Lower leg skin (tissue), 3 donors: ENCODE results near the gene PLEKHA4.

Experiments
- CTCF ChIP-seq, 3 donors: fragments of 450-650 bp; IDR thresholded peaks; one replicate each; pipeline ENCODE4 v1.5.1; 2016; ENCODE audit warnings: antibody characterized with exemption in 3 of 3, mild to moderate bottlenecking in 3 of 3, moderate library complexity in 2 of 3
- POLR2A ChIP-seq, 2 donors: fragments of 450-650 bp; IDR thresholded peaks; one replicate each; pipeline ENCODE4 v1.6.1; 2016 to 2017; ENCODE audit warnings: antibody characterized with exemption in 2 of 2, mild to moderate bottlenecking in 1 of 2, moderate library complexity in 1 of 2

DNA sequence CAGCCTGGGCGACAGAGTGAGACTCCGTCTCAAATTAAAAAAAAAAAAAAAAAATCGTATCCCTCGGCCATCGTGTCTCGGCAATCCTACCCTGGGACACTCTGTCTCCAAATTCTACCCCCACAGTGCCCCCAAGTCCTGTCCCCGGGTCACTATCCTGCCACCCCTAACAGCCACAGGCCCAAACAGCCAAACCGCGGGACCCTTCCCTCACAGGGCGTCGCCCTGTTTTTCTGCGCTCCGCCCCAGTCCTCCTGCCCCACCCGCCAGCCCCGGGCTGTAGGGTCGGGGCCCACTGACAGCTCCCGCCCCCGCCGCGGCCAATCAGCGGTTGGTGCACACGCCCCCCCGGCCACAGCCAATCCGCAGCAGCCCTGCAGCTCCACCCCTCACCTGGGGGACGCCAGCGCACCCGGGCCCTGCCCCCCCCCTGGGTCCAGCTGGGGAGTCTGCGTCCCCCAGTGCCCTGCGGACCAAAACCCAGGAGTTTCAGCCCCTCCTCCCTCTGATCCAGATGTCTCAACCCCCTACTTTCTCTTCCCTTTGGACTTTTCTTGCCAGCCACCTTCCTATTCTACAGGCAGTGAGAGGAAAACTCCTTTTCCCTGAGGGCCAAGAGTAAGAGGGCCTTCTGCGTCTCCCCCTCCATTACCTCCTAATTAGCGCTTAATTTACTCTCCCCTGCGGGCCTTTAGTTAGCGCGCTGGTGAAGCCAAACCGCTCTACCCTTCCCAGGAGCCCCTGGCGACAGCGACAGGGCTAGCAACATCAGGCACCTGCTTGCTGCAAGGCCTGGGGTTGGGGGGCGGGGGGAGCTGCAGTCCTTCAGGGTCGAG, 56.1 kb downstream of the PLEKHA4 start:
- TF ChIP-seq CTCF (IDR thresholded peaks at IDR 0.05) (no peak), POLR2A (IDR thresholded peaks at IDR 0.05) (no peak)
